ENCODE results near the gene PIWIL4.

PIWIL4 gene

GRCh38 chr11:94537031-94537600 lies 30.1 kb upstream of the PIWIL4 start:
- Histone ChIP-seq H3K27ac (ENCODE audit: low read depth, low read length) (no peak overlapping the region), H3K79me2 (ENCODE audit: insufficient read depth, low read length) (no peaks in the 10 kb centered on the region), H4K20me1 (ENCODE audit: low read depth, low read length) (no peaks in the 10 kb centered on the region), H3K4me2 (ENCODE audit: low read depth, low read length, poor library complexity, severe bottlenecking) (no peak overlapping the region), H3K36me3 (ENCODE audit: low read length) (no peaks in the 10 kb centered on the region), H2AFZ (ENCODE audit: low read depth, low read length, severe bottlenecking) (no peak overlapping the region), H3F3A (ENCODE audit: insufficient read depth) (no peaks in the 10 kb centered on the region), H3K27me3 (ENCODE audit: low read length) (no peaks in the 10 kb centered on the region), H3K9ac (ENCODE audit: low read length) (no peak overlapping the region), H3K9me3 (ENCODE audit: insufficient read depth, low read length) (no peaks in the 10 kb centered on the region), H3K9me2 (replicated peaks; ENCODE audit: insufficient read depth, low read length) (no peaks in the 10 kb centered on the region), H3K4me3 (ENCODE audit: insufficient read depth, low read length, poor library complexity, severe bottlenecking) (no peak overlapping the region)
- TF ChIP-seq CTCF (IDR thresholded peaks at IDR 0.05; ENCODE audit: insufficient read depth, low read length, poor library complexity, severe bottlenecking) (no peak), EZH2phosphoT487 (conservative IDR thresholded peaks at IDR 0.05; ENCODE audit: low read length) (no peak)

- no peaks in the 10 kb centered on the region for H3K27me3 ChIP-seq (ENCODE audit: low read length)
- H3K79me2 ChIP-seq (ENCODE audit: insufficient read depth, low read length): no peaks in the 10 kb centered on the region
- no peaks in the 10 kb centered on the region for H4K20me1 ChIP-seq (ENCODE audit: low read depth, low read length)
- no peak overlapping the region for H3K4me2 ChIP-seq (ENCODE audit: low read depth, low read length, poor library complexity, severe bottlenecking)
- H3K9me3 ChIP-seq (ENCODE audit: insufficient read depth, low read length): no peaks in the 10 kb centered on the region
- H3K9me2 ChIP-seq (replicated peaks; ENCODE audit: insufficient read depth, low read length): no peaks in the 10 kb centered on the region
- no peak overlapping the region for H3K9ac ChIP-seq (ENCODE audit: low read length)
- H3K4me3 ChIP-seq (ENCODE audit: insufficient read depth, low read length, poor library complexity, severe bottlenecking): no peak overlapping the region
- H3K27ac ChIP-seq (ENCODE audit: low read depth, low read length): no peak overlapping the region
- no peaks in the 10 kb centered on the region for H3F3A ChIP-seq (ENCODE audit: insufficient read depth)
- H3K36me3 ChIP-seq (ENCODE audit: low read length): no peaks in the 10 kb centered on the region
- no peak for TF ChIP-seq EZH2phosphoT487 (conservative IDR thresholded peaks at IDR 0.05; ENCODE audit: low read length)
- TF ChIP-seq CTCF (IDR thresholded peaks at IDR 0.05; ENCODE audit: insufficient read depth, low read length, poor library complexity, severe bottlenecking): no peak
- H2AFZ ChIP-seq (ENCODE audit: low read depth, low read length, severe bottlenecking): no peak overlapping the region
Observed at GRCh38 chr11:94539420-94539819, 27.7 kb upstream of the PIWIL4 start.

- no peak within 1 kb of the TSS for H2AFZ ChIP-seq (ENCODE audit: low read depth, low read length, severe bottlenecking)
- H3K27ac ChIP-seq (ENCODE audit: low read depth, low read length): no peak within 1 kb of the TSS
- no peak within 1 kb of the TSS for H3K4me2 ChIP-seq (ENCODE audit: low read depth, low read length, poor library complexity, severe bottlenecking)
- no peaks in the 10 kb centered on the region for H3K27me3 ChIP-seq (ENCODE audit: low read length)
- no peaks in the 10 kb centered on the region for H3F3A ChIP-seq (ENCODE audit: insufficient read depth)
- H3K9ac ChIP-seq (ENCODE audit: low read length): no peak within 1 kb of the TSS
- no peaks in the 10 kb centered on the region for H3K79me2 ChIP-seq (ENCODE audit: insufficient read depth, low read length)
- H3K4me3 ChIP-seq (ENCODE audit: insufficient read depth, low read length, poor library complexity, severe bottlenecking): no peak within 1 kb of the TSS
- H4K20me1 ChIP-seq (ENCODE audit: low read depth, low read length): no peaks in the 10 kb centered on the region
- no peak for TF ChIP-seq CTCF (IDR thresholded peaks at IDR 0.05; ENCODE audit: insufficient read depth, low read length, poor library complexity, severe bottlenecking)
- no peak for TF ChIP-seq EZH2phosphoT487 (conservative IDR thresholded peaks at IDR 0.05; ENCODE audit: low read length)
- H3K9me2 ChIP-seq (replicated peaks; ENCODE audit: insufficient read depth, low read length): no peaks in the 10 kb centered on the region
- H3K9me3 ChIP-seq (ENCODE audit: insufficient read depth, low read length): no peaks in the 10 kb centered on the region
- H3K36me3 ChIP-seq (ENCODE audit: low read length): no peaks in the 10 kb centered on the region
Observed at GRCh38 chr11:94543695-94544645, 23.2 kb upstream of the PIWIL4 start, which contains the start of gene FUT4. Gene FUT4 (plus strand): TSS chr11:94543921. CDS start chr11:94544134, 213 bp downstream.

Measured in SU-DHL-6 (cell line).